Left colon (tissue), 2 donors: ENCODE results near the gene BHLHE41. TPM values are rescaled to one million over a fixed set of nuclear protein-coding genes. Genes with fewer than 3 reads are reported as not detected.
A peak's percentile ranks its signal among the peaks of the same experiment; 100 is the strongest.

Experiments
- ATAC-seq: fragments of 200-7000 bp; cut with Tn5 transposase; one replicate; pipeline ENCODE4 v1.9.1; 2020; ENCODE audit warnings: mild to moderate bottlenecking, moderate library complexity
- DNase-seq, 2 donors: peaks; one replicate each; pipeline ENCODE4 v3.0.0-alpha.2; 2020
- intact Hi-C, 2 donors: fragments of 100-400 bp; cut with DNase I in 1 of 2; cut with micrococcal nuclease in 1 of 2; formaldehyde crosslinking; loops; one replicate each; pipeline versions ENCODE4 v1.11.2 to v1.14.0; 2022; cut with DNase I, micrococcal nuclease
- total RNA-seq, 2 donors: library from RNA; stranded (reverse); fragmentation: NEBNext Ultra II Directional; extraction: Animal tissue kit (Norgen Biotek cat#: 25700); gene quantifications; one replicate each; pipeline ENCODE4 v1.2.1, GENCODE V29; 2021
- donor health status: DM: no; HTN: no; CAD: no.
- donor health status: DM: yes; HTN: yes; CAD: no.

BHLHE41 gene
- total RNA-seq, 2 donors from 2014 or later: 35.4 to 48.4 TPM

DNA sequence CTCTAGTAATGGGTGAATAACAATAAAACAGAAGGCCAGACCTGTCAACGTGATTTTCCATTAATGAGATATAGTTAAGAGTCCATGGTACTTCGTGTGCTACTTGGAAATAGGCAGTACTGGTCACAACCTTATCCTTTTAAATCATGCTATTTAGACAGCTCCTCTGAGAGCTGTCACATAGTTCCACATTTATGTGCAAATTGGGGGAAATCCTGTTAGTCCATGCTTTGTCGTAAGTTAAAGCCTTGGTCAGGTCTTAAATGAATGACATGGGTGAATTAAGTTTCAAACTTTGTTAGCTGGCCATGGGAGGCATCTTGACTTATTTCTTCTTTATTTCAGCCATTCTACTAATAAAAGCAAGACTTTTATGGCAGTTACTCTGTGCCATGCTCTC, 11.9 kb upstream of the BHLHE41 start:
- no peak for DNase-seq
- intact Hi-C loops: no loop called here
- no peak for ATAC-seq

DNA sequence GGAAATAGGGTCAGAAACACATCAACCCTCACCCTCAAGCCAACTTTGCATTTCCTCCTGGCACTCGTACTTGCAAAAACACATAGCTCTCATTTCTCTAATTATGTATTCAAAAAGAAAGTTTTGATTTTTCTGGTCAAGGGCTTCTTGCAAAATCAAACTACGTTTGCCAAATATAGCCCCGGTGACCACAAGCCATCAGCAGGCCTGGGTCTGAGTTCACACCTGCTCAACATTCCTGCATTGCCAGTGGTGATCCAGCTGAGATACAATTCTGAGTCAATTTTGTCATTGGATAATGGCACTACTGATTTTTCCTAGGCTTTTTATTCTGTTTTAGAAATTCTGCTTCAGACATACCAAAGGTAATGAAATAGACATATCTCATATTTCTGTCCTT, 10.7 kb upstream of the BHLHE41 start:
- DNase-seq (no peak), ATAC-seq (no peak)
- intact Hi-C loops: no loop called here

DNA sequence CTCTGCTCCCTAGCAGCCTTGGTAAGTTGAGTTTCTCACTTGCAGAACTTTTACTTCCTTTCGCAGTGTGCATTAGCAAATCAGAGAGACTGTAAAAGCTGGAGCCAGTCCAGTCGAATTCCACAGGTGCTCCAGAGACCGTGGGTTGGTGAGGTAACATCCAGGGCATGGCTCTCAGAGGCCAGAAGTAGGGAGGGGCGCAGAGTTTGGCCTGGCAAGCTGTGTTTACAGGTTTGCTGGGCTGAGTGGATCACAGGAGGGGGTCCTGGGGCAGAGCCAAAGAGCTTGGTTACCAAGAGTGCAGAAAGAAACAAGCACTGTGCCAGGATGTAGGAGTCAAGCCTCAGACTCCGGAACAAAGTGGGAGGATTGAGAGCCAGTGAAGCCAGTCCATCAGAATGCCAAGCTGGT, 10.2 kb upstream of the BHLHE41 start:
- peak; percentile 43 to 58 for DNase-seq
- ATAC-seq: peak; percentile 78
- intact Hi-C loops: no loop called here

DNA sequence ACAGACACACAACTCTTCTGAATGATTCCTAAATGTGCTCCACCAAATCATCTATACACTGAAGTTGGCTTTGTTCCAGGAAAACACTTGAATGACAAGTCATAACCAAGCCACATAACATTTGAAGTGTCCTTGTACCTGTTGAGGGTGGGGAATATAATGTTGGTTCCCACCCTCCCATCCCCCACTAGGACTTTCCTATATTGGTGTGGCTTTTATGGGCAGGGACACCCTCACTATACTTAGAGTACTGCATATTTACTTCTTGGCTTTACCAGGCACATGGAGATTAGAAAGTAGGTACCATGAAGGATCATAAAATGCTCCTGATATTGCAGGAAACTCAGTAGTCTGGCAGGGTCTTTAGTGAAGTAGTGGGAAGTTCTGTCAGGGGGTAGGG, 9.7 kb upstream of the BHLHE41 start:
- intact Hi-C loops: no loop called here
- ATAC-seq (peak; percentile 73), DNase-seq (no peak)

DNA sequence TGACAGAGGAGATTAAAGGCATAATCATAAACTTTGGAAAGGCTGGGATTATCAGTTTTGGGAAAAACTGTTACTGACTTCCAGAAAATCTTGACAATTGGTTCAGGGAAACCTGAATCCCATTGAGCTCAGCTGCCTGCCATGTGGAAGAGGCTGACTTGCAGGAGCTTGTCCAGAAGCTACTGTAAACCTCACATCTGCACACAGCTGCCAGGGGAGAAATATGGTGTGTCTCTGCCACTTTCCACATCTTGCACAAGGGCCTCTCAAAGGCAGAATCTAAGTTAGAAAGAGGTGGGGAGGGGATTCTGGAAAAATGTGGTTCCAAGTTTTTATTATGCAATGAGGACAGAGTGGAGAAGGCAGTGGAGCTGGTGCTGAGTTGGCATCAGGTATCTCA, 8.7 kb upstream of the BHLHE41 start:
- DNase-seq (no peak), ATAC-seq (no peak)
- intact Hi-C loops: no loop called here

DNA sequence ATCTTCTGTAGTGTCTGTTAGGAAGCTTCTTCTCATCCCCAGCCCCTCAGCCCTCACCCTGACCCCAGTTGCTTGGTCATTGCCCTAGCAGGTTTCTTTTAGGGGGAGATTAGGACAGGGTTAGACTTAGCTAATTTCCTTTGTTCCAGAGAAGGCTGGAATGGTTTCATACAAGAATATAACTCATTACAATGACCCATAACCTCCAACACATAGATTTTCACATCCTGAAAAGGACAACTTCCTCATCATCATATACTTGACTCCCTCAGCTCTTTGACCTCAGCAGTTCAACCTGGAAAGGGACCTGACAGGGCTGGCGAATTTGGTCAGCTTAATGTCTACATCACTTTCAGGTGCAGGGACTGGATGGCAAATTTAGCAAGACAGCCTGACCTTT, 8.0 kb upstream of the BHLHE41 start:
- intact Hi-C loops: no loop called here
- ATAC-seq: no peak

DNA sequence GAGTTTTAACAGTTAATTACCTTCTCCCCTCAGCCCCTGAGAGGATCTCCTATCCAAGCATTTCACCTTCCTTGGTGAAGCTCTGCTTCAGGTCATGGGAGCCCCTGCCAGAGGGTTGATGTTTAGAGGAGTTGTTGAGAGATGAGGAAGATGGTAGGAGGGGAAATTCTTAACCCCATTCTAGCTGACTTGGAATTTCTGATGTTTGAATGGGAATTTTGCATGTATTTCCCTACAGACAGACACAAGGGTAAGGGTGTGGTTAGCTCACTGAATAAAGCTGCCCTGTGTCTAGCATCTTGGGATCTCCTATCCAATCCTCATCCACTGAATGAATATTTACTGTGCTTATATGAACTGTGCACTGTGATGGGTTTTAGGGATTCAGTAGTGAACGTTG, 7.1 kb upstream of the BHLHE41 start:
- DNase-seq (no peak), ATAC-seq (no peak)
- intact Hi-C loops: no loop called here

More for the DNA sequence above, 8.0 kb upstream of the BHLHE41 start:
- DNase-seq: no peak

DNA sequence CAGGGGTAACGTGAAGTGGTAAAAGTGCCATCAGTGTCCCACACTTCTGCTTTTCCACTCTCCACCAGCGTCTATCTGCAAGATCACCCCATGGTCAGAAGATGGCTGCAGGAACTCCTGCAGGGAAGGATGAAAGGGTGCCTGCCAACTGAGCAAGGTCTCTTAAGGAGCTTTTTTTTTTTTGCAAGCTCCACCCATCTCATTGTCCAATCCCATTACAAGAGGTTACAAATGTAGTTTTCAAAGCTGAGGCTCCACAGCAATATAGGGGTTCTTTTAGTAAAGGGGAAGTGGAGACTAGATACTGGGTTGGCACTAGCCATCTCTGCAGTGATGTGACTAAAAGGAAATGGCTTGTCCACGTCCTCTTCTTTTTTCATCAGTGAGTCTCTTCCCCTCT, 5.9 kb upstream of the BHLHE41 start:
- DNase-seq: no peak
- intact Hi-C loops: no loop called here
- ATAC-seq: no peak

DNA sequence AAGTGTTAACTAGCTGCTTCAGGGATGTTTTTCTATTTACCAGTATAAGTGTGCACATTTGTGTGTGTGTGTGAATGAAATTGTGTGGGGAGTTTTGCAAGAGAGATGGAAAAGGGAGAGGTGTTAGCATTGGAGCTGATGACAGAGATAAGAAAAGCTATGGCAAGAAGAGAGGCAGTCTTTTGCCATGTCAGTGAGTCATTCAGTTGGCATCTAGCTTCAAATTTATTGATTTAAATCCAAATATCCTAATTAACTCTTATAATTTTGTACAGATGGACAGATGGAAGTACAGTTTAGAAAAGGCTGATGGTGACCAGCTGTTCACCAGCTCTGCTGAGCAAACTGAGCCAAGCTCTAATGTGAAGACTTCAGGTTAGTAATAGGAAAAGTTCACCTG, 3.3 kb upstream of the BHLHE41 start:
- intact Hi-C loops: loop anchor here in 1 of 2 donors (10.0 kb wide), 1 partner anchor 67 kb away; the partner anchor contains the start of gene SSPN
- no peak for DNase-seq

DNA sequence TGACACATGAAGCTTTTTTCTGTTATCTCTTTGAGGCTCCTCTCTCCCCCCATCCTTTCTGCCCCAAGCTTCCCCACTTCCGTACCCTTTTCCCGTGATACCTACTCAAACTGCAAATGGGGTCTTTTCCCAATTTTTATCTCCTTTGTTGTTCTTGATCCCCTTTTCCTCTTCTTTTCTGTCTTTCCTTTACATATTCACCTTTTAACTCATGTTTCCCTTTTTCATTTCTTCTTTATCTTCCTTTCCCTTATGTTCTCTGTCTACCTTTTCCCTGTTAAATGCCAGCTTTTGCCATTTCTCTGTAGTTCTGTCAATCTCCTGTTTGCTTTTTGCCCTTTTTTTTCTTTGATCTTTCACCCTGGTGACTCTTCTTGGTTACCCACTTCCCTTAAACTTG, 2.6 kb upstream of the BHLHE41 start:
- intact Hi-C loops: loop anchor here in 1 of 2 donors (10.0 kb wide), 1 partner anchor 67 kb away; the partner anchor contains the start of gene SSPN
- no peak for DNase-seq

More for the DNA sequence above, 3.3 kb upstream of the BHLHE41 start:
- no peak for ATAC-seq

DNA sequence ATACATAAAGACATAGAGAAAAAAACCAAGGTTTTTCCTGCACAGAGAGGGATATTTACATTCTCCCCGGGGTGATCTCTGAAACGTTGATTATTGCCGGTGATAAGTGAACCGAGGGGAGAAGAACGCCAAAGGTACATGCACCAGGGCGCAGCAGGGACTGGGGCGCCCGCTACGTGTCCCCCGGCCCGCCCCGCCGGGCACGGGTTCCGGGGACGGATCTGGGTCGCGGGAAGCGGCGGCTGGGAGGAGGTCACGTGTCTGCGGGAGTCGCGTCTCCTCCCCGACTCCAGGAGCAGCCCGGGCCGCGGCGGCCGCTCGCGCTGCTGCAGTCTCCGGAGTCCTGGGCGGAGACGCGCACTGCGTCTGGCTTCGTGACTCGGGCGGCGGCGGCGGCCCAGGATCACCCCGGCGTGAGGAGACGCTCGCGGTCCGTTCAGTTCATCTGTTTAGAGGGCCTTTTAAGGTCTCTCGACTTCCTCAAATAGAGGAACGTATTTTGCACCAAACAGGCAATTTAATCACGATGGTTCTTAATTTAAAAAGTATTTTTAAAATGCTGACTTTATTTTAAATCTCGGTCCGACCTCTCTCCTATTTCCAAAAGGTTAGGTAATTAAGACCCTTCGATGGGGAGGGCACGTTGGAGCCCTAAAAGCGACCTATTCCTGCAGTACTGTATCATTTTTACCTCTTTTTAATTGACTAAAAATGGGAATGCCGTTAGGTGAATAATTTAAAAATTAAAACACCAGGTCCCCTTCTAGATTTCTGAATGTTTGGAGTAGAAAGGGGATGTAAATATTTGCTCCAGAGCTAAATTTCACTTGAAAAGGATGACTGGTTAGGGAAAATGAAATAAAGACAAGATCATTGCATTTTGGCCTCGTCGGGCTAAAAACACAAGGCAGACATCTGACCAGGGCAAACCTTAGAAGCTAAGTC, 1.8 kb upstream of the BHLHE41 start:
- intact Hi-C loops: loop anchor here in 1 of 2 donors (10.0 kb wide), 1 partner anchor 68 kb away; the partner anchor contains the start of gene SSPN
- DNase-seq (peak; percentile 87), ATAC-seq (peak; percentile 76)

More for the DNA sequence above, 2.6 kb upstream of the BHLHE41 start:
- no peak for ATAC-seq

DNA sequence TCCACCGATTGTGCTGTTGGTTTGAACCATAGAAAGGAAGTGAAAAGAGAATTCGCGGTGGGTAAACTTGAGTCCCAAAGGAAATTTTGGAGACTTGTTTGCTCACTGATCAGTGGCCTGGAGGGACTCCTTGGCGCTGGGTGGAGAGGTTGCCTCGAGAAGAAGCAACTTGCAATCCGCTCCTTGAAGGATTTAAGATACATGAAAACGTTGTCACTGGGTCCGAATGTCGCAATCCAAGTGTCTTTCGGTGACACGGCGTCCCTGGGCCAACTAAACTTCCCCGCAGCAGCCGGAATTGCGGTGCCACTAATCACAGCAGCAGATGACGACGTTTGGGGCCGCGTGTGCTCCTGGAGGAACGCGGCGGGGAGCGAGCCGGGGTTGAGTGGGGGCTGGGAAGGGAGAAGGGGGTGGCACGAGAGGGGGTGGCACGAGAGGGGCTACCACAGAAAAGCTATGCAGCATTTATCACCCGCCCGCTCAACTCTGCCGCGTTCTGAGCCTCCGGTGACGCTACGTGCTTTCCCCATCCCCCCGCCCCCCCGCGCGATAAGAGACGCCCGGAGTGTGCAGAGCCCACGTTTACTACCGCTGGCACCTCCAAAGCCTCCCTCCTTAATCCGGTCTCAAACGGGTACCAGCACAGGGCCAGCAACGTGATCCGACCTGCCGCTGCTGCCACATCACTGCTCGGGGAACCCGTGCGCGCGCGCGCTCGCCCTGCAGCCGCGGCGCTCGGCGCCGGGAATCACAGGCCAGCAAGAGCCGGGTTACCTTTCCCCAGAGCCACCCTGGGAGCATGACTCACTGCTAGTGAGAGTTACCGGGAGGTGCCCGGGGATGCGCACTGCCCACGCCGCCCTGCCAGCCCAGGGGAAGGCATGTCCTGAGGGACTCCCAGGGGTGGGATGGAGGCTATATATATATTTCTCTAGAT, 833 bp upstream of the BHLHE41 start:
- ATAC-seq (peak; percentile 80), DNase-seq (peak; percentile 81 to 85)
- intact Hi-C loops: loop anchor here in 1 of 2 donors (10.0 kb wide), 1 partner anchor 69 kb away; the partner anchor contains the start of gene SSPN

DNA sequence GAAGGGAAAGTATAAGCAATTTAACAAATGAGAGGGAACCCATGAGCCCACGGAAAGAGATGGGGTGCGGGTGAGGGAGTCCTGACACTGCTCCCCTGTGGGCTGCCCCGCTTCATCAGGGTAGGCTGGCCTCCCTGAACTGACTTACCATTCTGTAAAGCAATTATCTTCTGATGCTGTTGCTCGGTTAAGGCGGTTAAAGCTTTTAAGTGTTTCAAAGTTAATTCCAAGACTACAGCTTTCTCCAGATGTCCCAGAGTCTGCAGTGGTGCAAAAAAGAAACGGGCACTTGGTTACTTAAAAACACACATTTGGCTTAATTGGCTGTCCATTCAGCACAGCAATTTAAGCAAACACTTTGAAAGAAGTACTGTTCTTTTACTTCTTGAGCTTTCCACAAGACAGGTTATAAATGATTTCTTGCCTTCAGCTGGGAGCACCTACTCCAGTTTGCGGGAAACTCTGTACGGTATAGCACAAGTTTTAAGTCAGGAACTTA, 1.3 kb downstream of the BHLHE41 start:
- intact Hi-C loops: loop anchor here in 1 of 2 donors (10.0 kb wide), 1 partner anchor 71 kb away; the partner anchor contains the start of gene SSPN
- no peak for ATAC-seq
- no peak for DNase-seq

DNA sequence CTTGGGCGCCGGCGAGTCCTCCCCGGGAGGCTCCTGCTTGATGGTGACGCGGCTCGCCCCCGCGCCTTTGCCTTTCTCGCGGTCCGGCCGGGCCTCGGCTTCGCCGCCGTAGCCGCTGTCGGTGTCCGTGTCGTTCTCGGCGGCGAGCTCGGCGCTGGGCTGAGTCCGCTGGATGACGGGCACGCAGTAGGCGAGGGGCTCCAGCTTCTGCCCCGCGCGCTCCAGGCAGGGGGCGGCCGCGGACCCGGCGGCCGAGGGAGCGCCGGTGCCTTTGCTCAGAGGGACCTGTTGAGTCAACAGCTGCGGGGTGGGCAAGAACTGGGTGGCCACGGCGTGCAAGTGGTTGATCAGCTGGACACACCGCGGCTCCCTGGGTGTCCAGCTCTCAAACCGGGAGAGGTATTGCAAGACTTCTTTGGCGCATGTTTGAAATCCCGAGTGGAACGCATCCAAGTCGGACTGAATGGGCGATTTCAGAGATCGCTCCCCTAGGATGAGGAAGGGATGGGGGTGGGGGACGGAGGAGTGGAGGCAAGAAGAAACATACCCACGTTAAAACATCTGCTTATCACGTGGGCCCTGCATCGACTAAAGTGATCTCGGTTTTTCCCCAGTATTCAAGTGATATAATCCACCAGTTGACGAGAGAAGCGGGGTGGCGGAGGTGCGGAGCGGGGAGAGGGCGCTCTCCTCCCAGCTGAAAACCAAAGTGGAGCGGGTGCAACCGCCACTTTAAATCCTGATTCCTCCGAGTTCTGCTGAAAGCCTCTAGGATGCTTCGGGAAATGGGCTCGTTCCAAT, 2.0 kb downstream of the BHLHE41 start:
- intact Hi-C loops: loop anchor here in 1 of 2 donors (10.0 kb wide), 1 partner anchor 72 kb away; the partner anchor contains the start of gene SSPN
- ATAC-seq: peak; percentile 15
- peak; percentile 71 to 74 for DNase-seq

DNA sequence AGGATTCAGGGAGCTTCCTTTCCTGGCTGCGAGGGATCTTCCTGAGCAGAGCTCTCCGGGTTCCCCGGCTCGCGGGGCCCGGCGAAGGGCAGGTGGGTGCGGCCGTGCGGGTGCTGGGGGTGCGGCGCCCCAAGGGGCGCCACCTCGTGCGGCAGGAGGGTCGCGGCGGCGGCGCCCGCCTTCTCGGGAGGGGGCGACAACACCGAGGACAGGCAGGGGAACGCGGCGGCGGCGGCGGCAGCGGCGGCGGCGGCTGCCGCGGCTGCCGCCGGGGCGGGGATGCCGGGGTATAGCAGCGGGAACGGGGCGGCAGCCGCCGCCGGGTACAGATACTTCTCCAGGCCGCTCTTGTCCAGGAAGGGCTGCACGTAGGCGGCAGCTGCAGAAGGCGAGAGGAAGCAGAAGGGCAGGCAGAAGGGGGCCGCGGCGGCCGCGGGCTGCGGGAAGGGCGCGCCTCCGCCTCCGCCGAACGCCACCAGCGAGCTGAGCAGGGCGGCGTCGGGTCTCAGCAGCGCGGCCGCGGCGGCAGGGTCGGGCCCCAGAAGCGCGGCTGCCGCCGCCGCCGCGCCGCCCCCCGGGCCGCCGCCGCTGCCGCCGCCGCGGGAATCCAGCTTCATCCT, 2.7 kb downstream of the BHLHE41 start:
- DNase-seq: peak in 1 of 2 donors; percentile 55
- no peak for ATAC-seq
- intact Hi-C loops: loop anchor here in 1 of 2 donors (10.0 kb wide), 1 partner anchor 73 kb away; the partner anchor contains the start of gene SSPN

DNA sequence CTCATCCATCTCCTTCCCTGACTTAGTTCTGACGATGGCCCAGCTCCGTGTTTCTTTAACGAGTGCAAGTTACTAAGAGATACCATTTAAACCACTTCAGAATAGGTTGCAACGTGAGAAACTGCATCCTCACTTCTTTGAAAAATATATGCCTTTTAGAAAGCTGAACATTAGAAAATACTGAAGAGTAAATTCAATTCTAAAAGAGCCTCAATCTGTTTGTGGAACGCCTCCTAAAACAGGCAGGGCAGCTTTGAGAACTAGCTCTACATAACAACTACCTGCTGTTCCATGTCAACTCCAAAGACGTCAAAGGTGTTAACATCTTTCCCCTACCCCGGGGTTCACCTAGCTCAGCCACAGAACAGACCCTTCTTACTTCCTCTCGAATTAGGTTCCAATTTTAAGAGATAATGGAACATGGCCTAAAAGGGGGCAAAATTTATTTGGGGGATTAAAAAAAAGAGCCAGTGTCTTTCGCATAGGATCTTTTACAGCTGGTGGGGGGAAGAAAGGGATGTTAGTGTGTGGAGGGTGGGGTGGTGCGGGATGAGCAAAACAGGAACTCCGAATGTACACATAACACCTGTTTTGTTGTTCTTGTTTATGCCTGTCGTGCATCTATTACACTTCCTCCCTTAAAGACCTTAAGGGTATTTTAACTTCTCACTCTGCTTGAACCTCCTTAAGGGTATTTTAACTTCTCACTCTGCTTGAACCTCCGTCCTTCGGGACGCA, 3.3 kb downstream of the BHLHE41 start:
- no peak for DNase-seq
- intact Hi-C loops: loop anchor here in 1 of 2 donors (10.0 kb wide), 1 partner anchor 73 kb away; the partner anchor contains the start of gene SSPN

More for the DNA sequence above, 3.3 kb downstream of the BHLHE41 start:
- no peak for ATAC-seq
